Keratinocyte (primary cell): Measurements from ENCODE around the gene TCERG1L. TPM values are rescaled to one million over a fixed set of nuclear protein-coding genes. Genes with fewer than 3 reads are reported as not detected.

Experiments
- DNase-seq: peaks from one replicate; pipeline ENCODE4 v3.0.0-alpha.2; 2011; ENCODE audit warnings: low read depth, missing footprints, low spot score
- FAIRE-seq: peaks from 2 replicates; lab custom pipeline; 2011; peaks lifted over from hg19 to GRCh38; lab: Jason Lieb, UNC
- H2AFZ ChIP-seq: 2 replicates; pipeline ENCODE4 v1.6.0; 2012; ENCODE audit warnings: low read length, control low read depth, inconsistent platforms; ENCODE audit not compliant: control insufficient read depth
- H3K27ac ChIP-seq: 2 replicates; pipeline ENCODE4 v1.5.1; 2011; ENCODE audit warnings: low read length; ENCODE audit not compliant: control insufficient read depth, insufficient read depth
- H3K27me3 ChIP-seq: 3 replicates; pipeline ENCODE4 v1.6.0; 2011; ENCODE audit warnings: low read length; ENCODE audit not compliant: control insufficient read depth, insufficient read depth; ENCODE audit errors: extremely low read depth
- H3K36me3 ChIP-seq, 2 experiments: 2 replicates in 1 of 2; 3 replicates in 1 of 2; pipeline ENCODE4 v1.5.1; 2011; ENCODE audit warnings: low read length in 2 of 2, mild to moderate bottlenecking in 1 of 2; ENCODE audit not compliant: control insufficient read depth in 2 of 2, insufficient read depth in 2 of 2; ENCODE audit errors: extremely low read depth in 1 of 2
- H3K4me1 ChIP-seq: 3 replicates; pipeline ENCODE4 v1.5.1; 2011; ENCODE audit warnings: low read length; ENCODE audit not compliant: control insufficient read depth, insufficient read depth; ENCODE audit errors: extremely low read depth
- H3K4me2 ChIP-seq: 3 replicates; pipeline ENCODE4 v1.6.0; 2011; ENCODE audit warnings: low read depth, low read length; ENCODE audit not compliant: control insufficient read depth, insufficient read depth; ENCODE audit errors: extremely low read depth
- H3K4me3 ChIP-seq, 3 experiments: fragments of 200-600 bp in 1 of 3; sonication (generic) in 1 of 3; 2 replicates in 2 of 3; 3 replicates in 1 of 3; pipeline ENCODE4 v1.5.1; 2011 to 2016; ENCODE audit warnings: low read length in 3 of 3, mild to moderate bottlenecking in 3 of 3, control low read depth in 2 of 3, inconsistent platforms in 1 of 3, low read depth in 1 of 3, mixed read lengths in 1 of 3, mixed run types in 1 of 3, moderate library complexity in 1 of 3; ENCODE audit not compliant: control insufficient read depth in 2 of 3, insufficient read depth in 2 of 3; ENCODE audit errors: extremely low read depth in 1 of 3
- H3K79me2 ChIP-seq: 2 replicates; pipeline ENCODE4 v1.6.0; 2012; ENCODE audit warnings: low read length; ENCODE audit not compliant: control insufficient read depth, insufficient read depth
- H3K9ac ChIP-seq: 3 replicates; pipeline ENCODE4 v1.6.0; 2011; ENCODE audit warnings: low read length; ENCODE audit not compliant: control insufficient read depth, insufficient read depth; ENCODE audit errors: extremely low read depth
- H3K9me1 ChIP-seq: 3 replicates; pipeline ENCODE4 v1.6.0; 2011; ENCODE audit warnings: low read length; ENCODE audit not compliant: control insufficient read depth, insufficient read depth; ENCODE audit errors: extremely low read depth
- H3K9me3 ChIP-seq: 2 replicates; pipeline ENCODE4 v1.5.1; 2012; ENCODE audit warnings: low read depth, low read length; ENCODE audit not compliant: control insufficient read depth
- H4K20me1 ChIP-seq: 3 replicates; pipeline ENCODE4 v1.6.0; 2011; ENCODE audit warnings: low read length; ENCODE audit not compliant: control insufficient read depth, insufficient read depth; ENCODE audit errors: extremely low read depth
- EZH2 ChIP-seq: IDR thresholded peaks from one replicate; pipeline ENCODE4 v1.6.1; 2012; ENCODE audit warnings: inconsistent platforms, mild to moderate bottlenecking, low read length, moderate library complexity
- dilution Hi-C: fragments of 300-500 bp; cut with MboI; formaldehyde crosslinking; loops from one replicate; pipeline ENCODE4 v1.7.0; 2020; ENCODE audit warnings: low sequenced_read_pairs; ENCODE audit not compliant: extremely low pct_ligation_motif_present
- polyA plus RNA-seq, 5 experiments: library from polyadenylated mRNA; depleted of rRNA in 3 of 5; stranded (reverse) in 3 of 5; stranded (forward) in 1 of 5; unstranded in 1 of 5; fragments of >200 nt; gene quantifications; 1 replicate in 1 of 5; 2 replicates in 3 of 5; 3 replicates in 1 of 5; pipeline versions ENCODE4 v1.2.1 to v1.2.3, GENCODE V29; 2011 to 2012; ENCODE audit warnings: missing spikeins in 2 of 5, low read depth in 1 of 5, low replicate concordance in 1 of 5
- TF ChIP-seq, protein P1 (sequence below), 3 experiments: IDR thresholded peaks in 1 of 3; conservative IDR thresholded peaks in 1 of 3; optimal IDR thresholded peaks in 1 of 3; 2 replicates in 2 of 3; 3 replicates in 1 of 3; pipeline versions ENCODE3 to v1.5.1; 2011; ENCODE audit warnings: low read length in 3 of 3, mild to moderate bottlenecking in 3 of 3, moderate library complexity in 2 of 3, control low read depth in 1 of 3, inconsistent platforms in 1 of 3; ENCODE audit not compliant: insufficient read depth in 2 of 3; ENCODE audit errors: extremely low read depth in 1 of 3

Gene TCERG1L
- polyA plus RNA-seq, 1 donor (not counting 4 experiments of a cell fraction or from before 2014, with no cell fraction given): not detected

GRCh38 chr10:131150126-131150525, 161.4 kb downstream of the TCERG1L start:
- Histone ChIP-seq H3K27ac (no peak overlapping the region), H3K27me3 (no peaks in the 10 kb centered on the region), H3K36me3 (no peaks in the 10 kb centered on the region), H2AFZ (no peak overlapping the region), H4K20me1 (no peaks in the 10 kb centered on the region), H3K9me3 (peaks cover 9% of the 10 kb centered on the region), H3K4me1 (no peaks in the 10 kb centered on the region), H3K9me1 (no peaks in the 10 kb centered on the region), H3K4me3 (no peak overlapping the region), H3K79me2 (no peaks in the 10 kb centered on the region), H3K9ac (no peak overlapping the region), H3K4me2 (no peak overlapping the region)
- FAIRE-seq: no peak
- DNase-seq: no peak
- no peak for TF ChIP-seq EZH2
- TF ChIP-seq, protein P1, sequence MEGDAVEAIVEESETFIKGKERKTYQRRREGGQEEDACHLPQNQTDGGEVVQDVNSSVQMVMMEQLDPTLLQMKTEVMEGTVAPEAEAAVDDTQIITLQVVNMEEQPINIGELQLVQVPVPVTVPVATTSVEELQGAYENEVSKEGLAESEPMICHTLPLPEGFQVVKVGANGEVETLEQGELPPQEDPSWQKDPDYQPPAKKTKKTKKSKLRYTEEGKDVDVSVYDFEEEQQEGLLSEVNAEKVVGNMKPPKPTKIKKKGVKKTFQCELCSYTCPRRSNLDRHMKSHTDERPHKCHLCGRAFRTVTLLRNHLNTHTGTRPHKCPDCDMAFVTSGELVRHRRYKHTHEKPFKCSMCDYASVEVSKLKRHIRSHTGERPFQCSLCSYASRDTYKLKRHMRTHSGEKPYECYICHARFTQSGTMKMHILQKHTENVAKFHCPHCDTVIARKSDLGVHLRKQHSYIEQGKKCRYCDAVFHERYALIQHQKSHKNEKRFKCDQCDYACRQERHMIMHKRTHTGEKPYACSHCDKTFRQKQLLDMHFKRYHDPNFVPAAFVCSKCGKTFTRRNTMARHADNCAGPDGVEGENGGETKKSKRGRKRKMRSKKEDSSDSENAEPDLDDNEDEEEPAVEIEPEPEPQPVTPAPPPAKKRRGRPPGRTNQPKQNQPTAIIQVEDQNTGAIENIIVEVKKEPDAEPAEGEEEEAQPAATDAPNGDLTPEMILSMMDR (optimal IDR thresholded peaks at IDR 0.05 in 1 of 3, IDR thresholded peaks at IDR 0.05 in 1 of 3, conservative IDR thresholded peaks at IDR 0.05 in 1 of 3; ENCODE audit: extremely low read depth in 1 of 3, insufficient read depth in 2 of 3, low read length in 3 of 3): no peak
- dilution Hi-C loops: no loop called here

DNA sequence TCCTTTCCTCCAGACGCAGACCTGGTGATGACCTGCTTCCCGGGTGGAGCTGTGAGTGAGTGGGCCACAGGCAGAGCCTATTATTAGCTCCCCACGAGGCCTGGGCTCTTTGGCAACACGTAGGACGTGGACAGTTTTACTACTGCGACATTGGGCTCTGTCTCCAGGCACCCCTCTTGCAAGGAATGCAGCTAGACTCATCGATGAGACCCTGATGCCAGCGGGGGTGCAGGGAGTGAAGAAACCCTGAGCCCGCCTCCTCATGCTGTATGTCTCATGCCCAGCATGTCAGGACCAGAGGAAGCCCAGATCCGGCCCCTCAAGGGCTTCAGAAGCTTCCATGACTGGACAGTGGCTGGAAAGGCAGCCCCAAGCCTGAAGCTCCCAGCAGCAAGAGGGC, 161.9 kb downstream of the TCERG1L start:
- Histone ChIP-seq H4K20me1 (no peaks in the 10 kb centered on the region), H3K27ac (no peak overlapping the region), H3K9me3 (peaks cover 9% of the 10 kb centered on the region), H3K4me1 (no peaks in the 10 kb centered on the region), H2AFZ (no peak overlapping the region), H3K9ac (no peak overlapping the region), H3K4me2 (no peak overlapping the region), H3K36me3 (no peaks in the 10 kb centered on the region), H3K4me3 (no peak overlapping the region), H3K27me3 (no peaks in the 10 kb centered on the region), H3K79me2 (no peaks in the 10 kb centered on the region), H3K9me1 (no peaks in the 10 kb centered on the region)
- FAIRE-seq (no peak), DNase-seq (no peak)
- dilution Hi-C loops: no loop called here
- TF ChIP-seq EZH2: no peak
- TF ChIP-seq, protein P1 (optimal IDR thresholded peaks at IDR 0.05 in 1 of 3, IDR thresholded peaks at IDR 0.05 in 1 of 3, conservative IDR thresholded peaks at IDR 0.05 in 1 of 3; ENCODE audit: extremely low read depth in 1 of 3, insufficient read depth in 2 of 3, low read length in 3 of 3): no peak
